ENCODE measurements around the gene FOXJ1.

Gene FOXJ1

DNA sequence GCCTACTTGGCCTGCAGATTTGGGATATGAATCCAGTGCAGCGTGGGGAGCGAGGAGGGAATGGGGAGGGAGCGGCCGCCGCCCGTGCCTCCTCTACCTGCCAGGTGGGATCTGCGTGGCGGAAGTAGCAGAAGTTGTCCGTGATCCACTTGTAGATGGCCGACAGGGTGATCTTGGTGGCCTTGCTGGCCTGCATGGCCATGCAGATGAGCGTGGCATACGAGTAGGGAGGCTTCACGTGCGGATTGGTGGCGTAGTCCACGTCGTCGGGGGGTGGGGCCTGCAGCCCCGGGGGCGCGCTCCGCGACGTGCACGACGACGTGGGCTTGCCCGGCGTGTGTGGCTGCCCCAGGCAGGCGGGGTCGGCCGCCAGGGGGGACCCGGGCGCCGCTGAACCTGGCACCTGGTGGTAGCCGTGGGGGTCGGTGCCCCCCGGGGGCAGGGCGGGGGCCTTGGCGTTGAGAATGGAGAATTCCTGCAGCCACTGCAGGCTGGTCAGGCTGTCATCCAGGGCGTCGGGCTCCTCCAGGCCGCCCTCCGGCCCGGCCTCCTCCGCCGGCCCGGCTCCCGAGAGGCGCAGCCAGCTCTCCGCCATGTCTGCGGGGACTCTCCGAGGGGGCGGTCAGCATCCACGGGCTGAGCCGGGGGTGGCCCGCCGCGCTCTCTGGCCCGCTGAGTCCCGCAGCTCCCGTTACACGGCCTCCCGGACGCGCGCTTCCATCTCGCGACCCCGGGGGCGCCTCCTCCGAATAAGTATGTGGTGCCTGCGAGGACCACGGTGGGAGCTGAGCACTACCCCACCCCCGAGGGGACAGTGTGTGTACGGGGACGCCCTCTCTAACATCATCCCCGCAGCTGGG lies 1.0 kb downstream of the FOXJ1 start:
- TF ChIP-seq GATA2 (IDR thresholded peaks at IDR 0.05; ENCODE audit: low read depth, low read length) = no peak
- no peak for TF ChIP-seq GATA3 (IDR thresholded peaks at IDR 0.05; ENCODE audit: low read depth, low read length)

DNA sequence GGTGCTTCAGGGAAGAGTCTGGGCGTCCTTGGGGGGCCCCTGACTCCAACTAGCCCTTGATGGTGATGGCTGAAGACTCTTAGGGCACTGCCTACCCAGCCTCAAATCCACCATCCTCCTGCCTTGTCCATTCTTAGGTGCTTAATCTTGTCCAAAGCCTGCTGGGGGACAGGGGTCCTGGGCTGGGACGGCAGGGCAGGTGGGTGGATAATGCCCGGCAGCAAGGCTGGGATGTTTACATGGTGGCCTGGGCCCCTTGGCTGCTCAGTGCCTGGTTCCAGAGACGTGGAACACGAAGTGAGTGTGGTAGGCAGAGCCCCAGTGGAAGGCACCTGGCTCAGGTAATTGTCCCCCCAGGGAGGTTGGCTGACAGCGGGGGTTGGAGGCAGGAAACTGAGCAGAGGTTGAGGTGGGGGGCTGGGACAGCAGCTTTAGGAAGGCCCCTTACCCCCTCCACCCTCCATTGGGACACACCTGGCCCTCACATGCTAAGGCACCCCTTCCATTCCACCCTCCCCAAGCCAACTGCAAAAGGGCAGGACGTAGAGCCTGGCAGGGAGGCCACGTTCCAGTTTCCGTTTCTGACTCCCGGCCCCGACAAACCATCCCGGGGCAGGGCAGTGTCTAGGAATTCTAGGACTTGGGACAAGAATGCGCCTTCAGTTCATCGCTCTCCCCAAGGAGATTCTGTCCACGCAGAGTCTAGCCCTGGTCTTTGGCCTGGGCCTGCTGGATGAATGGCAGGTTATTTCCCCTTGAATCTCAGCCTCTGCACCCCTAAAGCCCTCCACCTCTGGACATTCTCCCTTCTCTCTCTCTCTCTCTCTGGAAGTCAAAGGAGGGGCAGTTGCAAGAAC lies 1.9 kb downstream of the FOXJ1 start:
- TF ChIP-seq GATA2 (IDR thresholded peaks at IDR 0.05; ENCODE audit: low read depth, low read length) (no peak), GATA3 (IDR thresholded peaks at IDR 0.05; ENCODE audit: low read depth, low read length) (no peak)

GRCh38 chr17:76138234-76138895 lies 2.7 kb downstream of the FOXJ1 start:
- no peak for TF ChIP-seq GATA2 (IDR thresholded peaks at IDR 0.05; ENCODE audit: low read depth, low read length)
- no peak for TF ChIP-seq GATA3 (IDR thresholded peaks at IDR 0.05; ENCODE audit: low read depth, low read length)

GRCh38 chr17:76137351-76138233 lies 3.5 kb downstream of the FOXJ1 start:
- TF ChIP-seq GATA2 (IDR thresholded peaks at IDR 0.05; ENCODE audit: low read depth, low read length) = no peak
- no peak for TF ChIP-seq GATA3 (IDR thresholded peaks at IDR 0.05; ENCODE audit: low read depth, low read length)

DNA sequence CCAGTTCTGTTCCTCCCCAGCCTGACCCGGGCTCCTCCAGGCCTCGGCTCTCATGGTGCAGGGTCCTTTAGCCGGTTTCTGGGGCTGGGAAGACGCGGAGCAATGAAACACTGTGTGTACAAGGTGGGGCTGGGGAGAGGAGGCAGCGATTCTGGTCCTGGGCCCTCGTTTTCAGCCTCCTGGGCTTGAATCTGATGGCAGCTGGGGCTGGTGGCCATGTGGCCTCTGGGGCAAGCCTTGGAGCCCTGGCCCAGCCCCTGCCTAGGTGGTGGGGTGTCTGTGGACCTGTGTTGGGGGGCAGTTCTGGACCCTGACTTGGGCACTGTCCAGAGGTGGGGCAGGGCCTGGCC lies 4.1 kb downstream of the FOXJ1 start:
- no peak for TF ChIP-seq GATA2 (IDR thresholded peaks at IDR 0.05; ENCODE audit: low read depth, low read length)
- TF ChIP-seq GATA3 (IDR thresholded peaks at IDR 0.05; ENCODE audit: low read depth, low read length) = no peak

DNA sequence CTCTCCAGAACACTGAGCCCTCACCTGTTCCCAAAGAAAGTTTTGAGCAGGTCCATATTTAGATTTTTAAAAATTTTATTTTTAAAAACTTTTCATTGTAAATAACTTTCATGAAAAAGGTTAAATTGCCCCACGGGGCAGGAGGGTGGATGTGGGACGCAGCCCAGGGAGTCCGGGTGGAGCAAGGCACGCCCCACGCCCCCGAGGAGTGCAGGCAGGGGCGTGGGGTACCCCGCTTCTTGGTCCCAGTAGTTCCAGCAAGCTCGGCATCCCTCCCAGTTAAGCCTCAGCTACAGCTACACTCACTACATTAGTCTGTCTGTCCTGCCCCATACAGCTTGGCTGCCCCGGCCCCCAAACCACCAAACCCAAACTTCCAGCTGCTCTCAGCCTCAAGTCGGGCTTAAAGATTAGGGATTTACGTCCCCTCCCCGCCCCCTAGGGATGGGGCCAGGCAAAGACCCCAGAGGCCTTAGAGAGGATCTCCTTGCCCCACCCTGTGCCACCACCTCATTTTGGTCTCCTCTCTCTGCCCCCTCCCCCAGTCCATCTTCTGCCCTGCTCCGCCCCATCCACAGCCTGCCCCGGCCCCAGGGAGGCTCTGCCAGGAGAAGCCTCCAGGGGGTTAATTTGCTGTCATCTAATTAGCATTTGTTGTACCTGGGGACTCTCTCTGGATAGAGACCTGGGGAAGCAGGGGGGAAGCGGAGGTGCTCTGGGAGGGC lies 4.6 kb downstream of the FOXJ1 start:
- TF ChIP-seq GATA3 (IDR thresholded peaks at IDR 0.05; ENCODE audit: low read depth, low read length) (no peak), GATA2 (IDR thresholded peaks at IDR 0.05; ENCODE audit: low read depth, low read length) (no peak)

- TF ChIP-seq GATA2 (IDR thresholded peaks at IDR 0.05; ENCODE audit: low read depth, low read length) (no peak), GATA3 (IDR thresholded peaks at IDR 0.05; ENCODE audit: low read depth, low read length) (no peak)
These were observed 5.2 kb downstream of the FOXJ1 start for GRCh38 chr17:76135810-76136188.

DNA sequence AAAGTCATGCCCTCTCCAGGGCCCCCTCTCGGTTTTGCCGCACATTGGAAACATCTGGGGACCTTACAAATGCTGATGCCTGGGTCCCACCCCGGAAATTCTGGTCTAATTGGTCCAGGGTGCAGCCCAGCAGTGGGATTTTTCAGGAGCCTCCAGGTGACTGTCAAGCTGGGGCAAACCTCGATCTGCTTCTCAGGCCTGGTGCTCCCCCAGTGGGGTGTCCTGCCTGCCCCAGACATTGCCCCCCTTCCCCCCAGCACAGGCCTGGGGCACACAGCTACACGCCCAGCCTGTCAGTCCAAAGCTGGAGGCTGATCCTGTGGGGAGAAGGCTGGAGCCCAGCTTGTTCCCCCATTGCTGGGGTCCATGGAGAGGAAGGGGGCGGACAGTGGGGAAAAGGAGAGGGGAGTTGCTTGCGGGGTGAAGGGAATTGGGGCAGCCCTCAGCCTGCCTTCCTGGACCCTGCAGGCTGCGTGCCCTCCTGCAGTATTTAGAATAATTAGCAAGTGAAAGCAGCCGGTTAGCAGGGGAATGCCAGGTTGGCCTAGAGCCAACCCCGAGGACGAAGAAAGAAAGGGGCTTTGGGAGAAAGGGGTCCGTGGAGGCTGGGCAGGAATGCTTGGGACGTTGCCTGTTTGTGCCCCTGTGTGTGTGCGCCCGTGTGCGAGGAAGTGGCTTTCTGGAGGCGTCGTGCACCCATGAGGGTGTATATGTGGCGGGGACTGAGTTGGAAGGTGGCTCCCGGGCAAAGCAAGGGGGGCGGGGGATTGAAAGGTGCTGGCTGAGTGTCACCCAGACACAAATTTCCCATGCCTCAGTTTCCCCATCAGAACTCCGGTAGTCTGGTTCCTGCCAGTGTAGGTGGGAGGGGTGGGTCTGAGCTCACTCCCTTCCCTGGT lies 5.9 kb downstream of the FOXJ1 start:
- TF ChIP-seq GATA3 (IDR thresholded peaks at IDR 0.05; ENCODE audit: low read depth, low read length) (no peak), GATA2 (IDR thresholded peaks at IDR 0.05; ENCODE audit: low read depth, low read length) (no peak)

- TF ChIP-seq GATA3 (IDR thresholded peaks at IDR 0.05; ENCODE audit: low read depth, low read length) (no peak), GATA2 (IDR thresholded peaks at IDR 0.05; ENCODE audit: low read depth, low read length) (no peak)
These were observed 8.3 kb downstream of the FOXJ1 start for GRCh38 chr17:76132574-76133338.

- TF ChIP-seq GATA3 (IDR thresholded peaks at IDR 0.05; ENCODE audit: low read depth, low read length) (no peak), GATA2 (IDR thresholded peaks at IDR 0.05; ENCODE audit: low read depth, low read length) (no peak)
These were observed 9.1 kb downstream of the FOXJ1 start for GRCh38 chr17:76131692-76132573.

Measured in SH-SY5Y (cell line).